Stimulated activated CD8-positive, alpha-beta memory T cell treated with anti-CD3 and anti-CD28 coated beads, Interleukin-15, amount 100 ng/mL, for 48 hours (primary cell): Measurements from ENCODE around the gene CBX8.

Experiments
- DNase-seq, 2 donors: peaks; one replicate each; pipeline ENCODE4 v3.0.0-alpha.2; 2020; ENCODE audit warnings: low read depth in 2 of 2

Gene CBX8

GRCh38 chr17:79835470-79835899, 38.6 kb upstream of the CBX8 start:
- no peak for DNase-seq

GRCh38 chr17:79834565-79835469, 37.9 kb upstream of the CBX8 start:
- DNase-seq: peak; percentile 25 to 30

- no peak for DNase-seq
Observed at GRCh38 chr17:79833744-79834564, 37.1 kb upstream of the CBX8 start.

GRCh38 chr17:79833110-79833450, 36.2 kb upstream of the CBX8 start:
- DNase-seq: no peak

DNA sequence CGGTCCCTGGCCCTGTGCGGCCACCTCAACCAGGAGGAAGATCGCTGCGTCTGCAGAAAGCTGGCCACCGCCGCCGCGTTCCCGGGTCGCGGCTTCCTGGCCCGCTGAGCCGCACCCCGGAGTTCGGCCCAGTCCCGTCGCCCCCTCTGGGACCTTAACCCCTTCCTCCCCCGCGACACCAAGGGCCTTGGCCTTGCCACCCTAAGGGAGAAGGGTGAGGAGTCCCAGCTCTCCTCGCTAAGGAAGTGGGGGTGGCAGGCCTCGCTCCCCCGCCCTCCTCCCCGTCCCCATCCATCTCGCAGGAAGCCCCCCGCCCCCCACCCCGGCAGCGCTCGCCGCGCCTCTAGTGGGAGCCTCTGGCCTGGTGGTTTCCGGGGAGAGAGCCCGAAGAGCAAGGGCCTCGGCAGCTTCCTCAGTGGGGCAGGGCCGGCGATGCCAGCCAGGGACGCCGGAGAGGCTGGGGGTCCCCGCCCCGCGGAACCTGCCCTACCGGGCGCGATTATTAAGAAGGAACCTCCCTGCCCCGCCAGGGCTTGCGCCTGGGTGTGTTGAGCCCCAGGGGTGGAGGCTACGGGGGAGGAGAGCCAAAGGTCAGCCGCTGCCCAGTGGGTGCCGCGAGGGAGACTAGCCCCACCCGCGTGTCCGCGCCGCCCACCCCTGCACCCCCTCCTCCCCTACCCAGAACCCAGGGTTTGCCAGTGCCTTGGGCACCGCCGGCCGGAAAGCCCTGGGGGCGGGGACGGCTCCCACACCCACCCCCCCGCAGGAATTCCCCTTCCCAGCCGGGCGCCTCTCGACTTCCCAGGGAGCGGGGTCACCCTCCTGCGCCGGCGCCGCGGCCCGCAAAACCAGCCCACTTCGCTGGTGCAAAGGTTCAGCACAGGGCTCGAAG, 35.6 kb upstream of the CBX8 start:
- no peak for DNase-seq

DNA sequence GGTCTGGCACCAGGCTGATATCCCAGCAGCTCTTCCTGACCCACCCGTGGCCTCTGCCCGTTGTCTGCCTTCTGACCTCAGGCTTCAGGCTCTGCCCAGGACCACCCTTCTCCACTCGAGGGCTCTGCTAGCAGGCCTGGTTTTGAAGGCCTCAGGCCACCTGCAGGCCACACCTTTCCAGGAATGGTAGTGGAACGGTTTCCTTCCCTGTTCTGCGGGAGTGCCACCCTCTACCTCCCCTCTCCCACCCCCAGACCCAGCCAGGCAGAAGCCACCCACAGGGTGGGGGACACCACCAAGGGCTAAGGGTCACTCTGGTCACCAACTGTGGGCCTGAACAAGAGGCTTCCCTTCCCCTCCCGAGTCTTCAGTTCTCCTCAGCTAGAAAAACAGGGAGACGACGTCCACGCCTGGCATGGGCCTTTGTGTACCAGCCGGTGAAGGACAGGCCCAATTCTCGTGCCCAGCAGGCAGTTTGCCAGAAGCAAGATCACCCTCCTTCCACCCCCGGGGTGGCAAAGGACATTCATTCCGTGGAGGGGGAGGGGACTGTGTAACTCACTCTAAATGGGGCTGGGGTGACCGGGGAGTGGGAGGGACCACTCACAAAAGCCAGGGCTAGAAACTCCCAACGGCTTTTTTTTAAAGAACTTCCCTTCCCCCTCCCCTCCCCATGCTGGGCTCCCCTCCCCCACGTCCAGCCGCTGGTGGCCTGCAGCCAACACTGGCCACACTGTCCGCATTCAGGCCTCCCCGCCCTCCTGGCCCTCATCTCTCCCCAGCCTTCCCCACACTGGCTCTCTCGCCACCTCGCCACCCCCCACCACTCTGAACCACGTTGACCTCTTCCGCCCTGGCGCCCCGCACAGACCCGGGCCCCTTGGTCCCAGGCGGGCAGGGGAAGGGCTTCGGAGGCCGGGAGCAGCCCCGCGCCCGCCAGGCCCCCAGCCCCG, 34.7 kb upstream of the CBX8 start:
- DNase-seq: no peak

DNA sequence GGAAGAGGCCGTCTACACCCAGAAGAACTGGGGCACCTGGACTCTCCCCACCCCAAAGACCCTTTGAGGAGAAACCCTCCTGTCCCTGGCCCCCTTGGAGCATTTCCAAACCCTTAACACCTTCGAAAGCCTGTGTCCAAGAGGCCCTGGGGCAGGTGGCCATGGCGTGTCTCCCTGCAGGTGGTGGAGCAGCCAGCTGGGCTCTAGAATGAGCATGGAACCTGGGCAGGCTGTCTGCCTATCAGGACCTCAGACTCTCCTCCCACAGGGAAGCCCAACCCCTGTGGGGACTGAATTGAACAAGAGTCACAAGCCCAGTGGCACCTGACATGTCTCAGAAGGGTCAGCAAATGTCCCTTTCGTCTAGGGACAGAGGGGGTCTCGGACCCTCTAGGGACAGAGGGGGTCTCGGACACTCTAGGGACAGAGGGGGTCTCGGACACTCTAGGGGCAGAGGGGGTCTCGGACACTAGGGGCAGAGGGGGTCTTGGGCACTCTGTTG, 33.9 kb upstream of the CBX8 start:
- no peak for DNase-seq

DNA sequence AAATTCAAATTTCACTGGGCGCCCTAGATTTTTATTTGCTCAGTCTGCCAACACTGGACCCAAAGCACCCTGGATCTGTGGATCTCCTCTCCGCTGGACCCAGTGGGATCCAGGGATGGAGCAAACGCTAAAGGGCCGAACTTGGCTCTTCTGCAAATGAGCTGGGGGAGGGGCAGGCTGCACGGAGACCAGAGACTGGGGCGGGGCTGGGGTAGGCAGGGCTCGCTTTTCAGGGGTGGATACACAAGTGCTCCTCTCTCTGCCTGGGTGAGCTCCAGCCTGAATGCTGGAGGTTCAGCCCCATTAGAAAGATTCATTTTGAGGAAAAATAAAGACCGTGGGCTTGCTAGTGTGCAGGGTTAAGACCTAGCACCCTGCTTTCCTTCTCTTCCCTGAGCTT, 33.4 kb upstream of the CBX8 start:
- no peak for DNase-seq

DNA sequence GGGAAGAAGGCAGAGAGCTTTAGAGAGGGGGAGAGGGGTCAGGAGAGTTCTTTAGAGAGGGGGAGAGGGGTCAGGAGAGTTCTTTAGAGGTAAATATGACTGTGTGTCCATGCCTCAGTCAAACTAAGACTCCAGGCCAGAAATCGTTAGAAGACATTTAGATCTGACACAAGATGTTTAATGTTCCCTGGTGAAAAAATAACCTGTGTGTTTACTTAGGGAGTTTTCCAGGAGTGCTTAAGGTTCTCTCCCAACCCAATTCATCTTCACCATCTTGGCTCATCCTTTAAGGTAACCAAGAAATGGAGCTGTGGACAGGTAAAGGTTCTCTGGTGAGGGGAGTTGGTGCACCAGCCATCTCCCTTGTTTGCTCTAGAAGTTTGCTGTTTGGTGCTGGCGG, 32.6 kb upstream of the CBX8 start:
- DNase-seq: no peak

- no peak for DNase-seq
Observed at GRCh38 chr17:79829004-79829403, 32.1 kb upstream of the CBX8 start.

- no peak for DNase-seq
Observed at GRCh38 chr17:79826841-79827578, 30.1 kb upstream of the CBX8 start.

GRCh38 chr17:79826204-79826680, 29.4 kb upstream of the CBX8 start:
- no peak for DNase-seq

DNA sequence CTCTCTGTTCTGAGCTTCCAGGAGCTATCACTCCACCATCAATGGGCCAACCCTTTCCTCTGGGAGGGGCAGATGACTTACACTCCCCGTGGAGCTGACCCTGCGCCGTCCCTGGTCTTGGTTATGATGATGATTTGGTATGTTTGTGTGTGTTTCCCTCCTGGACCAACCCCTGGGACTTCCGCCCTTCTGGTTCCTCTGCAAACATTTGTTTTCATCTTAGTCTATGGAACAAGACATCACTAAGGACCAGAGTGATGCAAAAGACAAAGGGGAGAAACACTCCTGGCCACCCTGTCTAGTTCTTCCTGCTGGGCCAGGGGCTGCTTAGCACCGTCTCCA, 28.7 kb upstream of the CBX8 start:
- DNase-seq: no peak

- DNase-seq: no peak
Observed at GRCh38 chr17:79824893-79825579, 28.2 kb upstream of the CBX8 start.

- DNase-seq: no peak
Observed at GRCh38 chr17:79824234-79824633, 27.4 kb upstream of the CBX8 start.

DNA sequence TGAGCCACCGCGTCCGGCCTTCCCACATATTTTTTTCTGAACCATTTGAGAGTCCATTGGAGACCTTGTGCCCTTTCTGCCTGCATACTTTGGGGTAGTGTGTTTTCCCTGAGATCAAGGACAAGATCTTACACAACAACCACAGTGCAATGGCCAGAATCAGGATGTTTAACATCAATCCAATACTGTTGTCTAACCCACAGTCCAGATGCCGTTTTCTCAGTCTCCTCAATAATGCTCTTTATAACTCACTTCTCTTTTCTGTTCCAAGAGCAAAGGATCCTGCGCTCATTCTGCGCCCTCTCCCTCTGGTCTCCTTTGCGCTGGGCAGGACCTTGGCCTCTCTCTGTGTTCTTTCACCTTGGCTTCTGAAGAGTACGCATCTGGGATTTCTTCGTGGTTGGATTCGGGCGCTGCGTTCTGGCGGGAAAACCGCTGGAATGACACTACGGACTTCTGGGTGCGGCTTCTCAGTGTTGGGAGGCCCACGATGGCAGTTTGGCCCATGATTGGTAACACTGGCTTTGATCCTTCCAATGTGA, 25.8 kb upstream of the CBX8 start:
- DNase-seq: no peak

- no peak for DNase-seq
Observed at GRCh38 chr17:79821331-79822095, 24.6 kb upstream of the CBX8 start.

DNA sequence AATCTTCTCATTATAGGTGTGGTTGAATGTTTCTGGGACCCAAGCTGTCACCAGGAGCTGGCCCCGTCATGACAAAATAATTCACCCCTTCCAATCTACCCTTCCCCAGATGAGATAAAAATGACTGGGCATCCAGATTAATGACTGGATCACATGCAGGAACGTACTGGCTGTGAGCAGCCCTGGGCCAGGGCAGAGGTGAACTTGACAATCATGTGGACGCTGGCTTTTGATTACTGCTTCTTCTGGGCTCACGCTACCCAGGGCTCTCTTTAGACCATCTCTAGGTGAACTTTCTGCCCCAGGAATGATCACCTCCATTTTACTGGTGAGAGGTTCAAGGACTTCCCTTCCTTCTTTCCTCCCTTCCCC, 24.1 kb upstream of the CBX8 start:
- DNase-seq: no peak
